K562 (cell line): ENCODE data around the gene MIER2. TPM values are rescaled to one million over a fixed set of nuclear protein-coding genes. Genes with fewer than 3 reads are reported as not detected.

ENCODE experiments used
- ATF3 ChIP-seq, 2 experiments: fragments of 450-650 bp in 1 of 2; sonication (generic) in 1 of 2; formaldehyde crosslinking in 1 of 2; IDR thresholded peaks in 1 of 2; conservative IDR thresholded peaks in 1 of 2; 2 replicates each; pipeline versions ENCODE4 v1.6.1 to v1.8.1; 2016 to 2023; ENCODE audit warnings: mild to moderate bottlenecking in 2 of 2, moderate library complexity in 2 of 2, inconsistent platforms in 1 of 2, missing genetic modification reagents in 1 of 2
- C11orf30 ChIP-seq: fragments of 450-650 bp; IDR thresholded peaks from 2 replicates; pipeline ENCODE4 v1.6.1; 2016; ENCODE audit warnings: low read depth, mild to moderate bottlenecking
- FOS ChIP-seq: IDR thresholded peaks from 3 replicates; pipeline ENCODE4 v1.6.1; 2011; ENCODE audit not compliant: insufficient read length; ENCODE audit errors: extremely low read depth
- HMG20B ChIP-seq: fragments of 250-450 bp; sonication (Bioruptor Pico); IDR thresholded peaks from 2 replicates; pipeline ENCODE4 v1.5.0; 2021; ENCODE audit warnings: mild to moderate bottlenecking
- L3MBTL2 ChIP-seq: fragments of 450-650 bp; IDR thresholded peaks from 2 replicates; pipeline ENCODE4 v1.6.1; 2016; ENCODE audit warnings: mild to moderate bottlenecking, moderate library complexity
- LEF1 ChIP-seq: fragments of 450-650 bp; IDR thresholded peaks from 2 replicates; pipeline ENCODE4 v1.6.1; 2016; ENCODE audit warnings: mild to moderate bottlenecking
- MCM3 ChIP-seq: fragments of 450-650 bp; IDR thresholded peaks from 2 replicates; pipeline ENCODE4 v1.6.1; 2016
- MNT ChIP-seq, 2 experiments: fragments of 450-650 bp; conservative IDR thresholded peaks; 2 replicates each; pipeline ENCODE4 v1.6.1; 2017; ENCODE audit warnings: mild to moderate bottlenecking in 2 of 2, moderate library complexity in 2 of 2
- POLR2AphosphoS5 ChIP-seq: IDR thresholded peaks from 2 replicates; pipeline ENCODE4 v1.6.1; 2011; ENCODE audit warnings: mild to moderate bottlenecking, low read depth, low read length, moderate library complexity; ENCODE audit not compliant: control insufficient read depth, insufficient read depth
- RAD51 ChIP-seq: fragments of 450-650 bp; IDR thresholded peaks from 2 replicates; pipeline ENCODE4 v1.7.1; 2016; ENCODE audit warnings: low read depth, mild to moderate bottlenecking, borderline replicate concordance
- RBM25 ChIP-seq: fragments of 200-400 bp; formaldehyde crosslinking; IDR thresholded peaks from 2 replicates; pipeline ENCODE4 v1.6.1; 2018; ENCODE audit warnings: low read length, low read depth, moderate library complexity; ENCODE audit not compliant: severe bottlenecking
- STAT5A ChIP-seq: IDR thresholded peaks from 2 replicates; pipeline ENCODE4 v1.6.1; 2012; ENCODE audit warnings: low read length, inconsistent platforms, borderline replicate concordance
- TEAD1 ChIP-seq, 2 experiments: fragments of 450-650 bp in 1 of 2; sonication (generic) in 1 of 2; formaldehyde crosslinking; IDR thresholded peaks; 2 replicates each; pipeline versions ENCODE4 v1.4.0 to v1.8.0; 2020 to 2022; ENCODE audit warnings: mild to moderate bottlenecking in 2 of 2, missing genetic modification reagents in 1 of 2
- TEAD2 ChIP-seq: fragments of 450-650 bp; IDR thresholded peaks from 2 replicates; pipeline ENCODE4 v1.6.1; 2016; ENCODE audit warnings: missing genetic modification characterization, control low read depth, missing compliant biosample characterization
- WHSC1 ChIP-seq: IDR thresholded peaks from one replicate; pipeline ENCODE4 v1.6.1; 2012; ENCODE audit warnings: low read length, control low read depth, inconsistent platforms
- ZFP36 ChIP-seq: fragments of 150-350 bp; IDR thresholded peaks from 2 replicates; pipeline ENCODE4 v1.6.1; 2018; ENCODE audit warnings: low read length, low read depth; ENCODE audit not compliant: partially characterized antibody
- polyA plus RNA-seq, 8 experiments: library from polyadenylated mRNA; depleted of rRNA in 4 of 8; stranded (reverse) in 5 of 8; unstranded in 3 of 8; fragments of >200 nt; fragmentation: Nextera tagmentation in 2 of 8; fragmentation: Illumina TruSeq in 1 of 8; extraction: Ambion mirVana in 2 of 8; extraction: Trizol in 1 of 8; gene quantifications; 2 replicates each; pipeline versions ENCODE4 v1.2.1 to v1.2.3, GENCODE V29; 2011 to 2014; ENCODE audit warnings: inconsistent platforms in 1 of 8, missing spikeins in 1 of 8
- total RNA-seq, 7 experiments: library from RNA; depleted of rRNA in 6 of 7; stranded (reverse); fragments of >200 nt in 6 of 7; fragmentation: Illumina TruSeq in 2 of 7; extraction: Trizol in 2 of 7; gene quantifications; 2 replicates each; pipeline versions ENCODE4 v1.2.1 to v1.2.3, GENCODE V29; 2011 to 2021; ENCODE audit warnings: low replicate concordance in 1 of 7
- TF ChIP-seq, protein P1 (sequence below), 3 experiments: IDR thresholded peaks in 2 of 3; conservative IDR thresholded peaks in 1 of 3; 2 replicates each; pipeline ENCODE4 v1.5.1; 2011 to 2012; ENCODE audit warnings: low read length in 3 of 3, mild to moderate bottlenecking in 3 of 3, control low read depth in 2 of 3, improper control_type of control experiment in 1 of 3, inconsistent platforms in 1 of 3, low read depth in 1 of 3, mixed read lengths in 1 of 3, moderate library complexity in 1 of 3; ENCODE audit not compliant: insufficient read depth in 2 of 3
- TF ChIP-seq, protein P2 (sequence below): sonication (generic); formaldehyde crosslinking; IDR thresholded peaks from 2 replicates; pipeline ENCODE4 v1.9.0; 2022; ENCODE audit warnings: mild to moderate bottlenecking, missing genetic modification reagents
- TF ChIP-seq, protein P3 (sequence below), 2 experiments: IDR thresholded peaks; 2 replicates each; pipeline ENCODE4 v1.6.1; 2011; ENCODE audit warnings: borderline replicate concordance in 1 of 2, control low read depth in 1 of 2, low read depth in 1 of 2, low read length in 1 of 2, mild to moderate bottlenecking in 1 of 2, mixed read lengths in 1 of 2, moderate library complexity in 1 of 2; ENCODE audit not compliant: insufficient read depth in 1 of 2, insufficient read length in 1 of 2, poor library complexity in 1 of 2, severe bottlenecking in 1 of 2; ENCODE audit errors: extremely low read depth in 1 of 2

Gene MIER2
- total and polyA plus RNA-seq, 9 of the 15 experiments (the other 6 are each of a cell fraction or from before 2014, with no cell fraction given) = 0.46 to 34.7 (median 15.6) TPM

GRCh38 chr19:339262-339887, 5.2 kb downstream of the MIER2 start (continued):
- TF ChIP-seq RAD51 (0 out of 2 replicates have a peak, but pooled peaks have one; percentile 10), MNT (conservative IDR thresholded peaks at IDR 0.05) (peak; percentile 64 to 83), STAT5A (0 out of 2 replicates have a peak, but pooled peaks have one; percentile 5), TEAD2 (tag) (no peak), C11orf30 (no peak), RBM25 (peak; percentile 81), TEAD1 (CRISPR knock-in tag; IDR thresholded peaks at IDR 0.05) (no peak), LEF1 (no peak), L3MBTL2 (peak; percentile 80), WHSC1 (no peak), MCM3 (no peak), HMG20B (CRISPR knock-in tag) (no peak), ZFP36 (peak; percentile 71), FOS (no peak), ATF3 (IDR thresholded peaks at IDR 0.05) (peak; percentile 64), ATF3 (CRISPR knock-in tag; conservative IDR thresholded peaks at IDR 0.05) (no peak), POLR2AphosphoS5 (peak; percentile 27; the same call in 1 of the 2 replicates)
- TF ChIP-seq, protein P1, sequence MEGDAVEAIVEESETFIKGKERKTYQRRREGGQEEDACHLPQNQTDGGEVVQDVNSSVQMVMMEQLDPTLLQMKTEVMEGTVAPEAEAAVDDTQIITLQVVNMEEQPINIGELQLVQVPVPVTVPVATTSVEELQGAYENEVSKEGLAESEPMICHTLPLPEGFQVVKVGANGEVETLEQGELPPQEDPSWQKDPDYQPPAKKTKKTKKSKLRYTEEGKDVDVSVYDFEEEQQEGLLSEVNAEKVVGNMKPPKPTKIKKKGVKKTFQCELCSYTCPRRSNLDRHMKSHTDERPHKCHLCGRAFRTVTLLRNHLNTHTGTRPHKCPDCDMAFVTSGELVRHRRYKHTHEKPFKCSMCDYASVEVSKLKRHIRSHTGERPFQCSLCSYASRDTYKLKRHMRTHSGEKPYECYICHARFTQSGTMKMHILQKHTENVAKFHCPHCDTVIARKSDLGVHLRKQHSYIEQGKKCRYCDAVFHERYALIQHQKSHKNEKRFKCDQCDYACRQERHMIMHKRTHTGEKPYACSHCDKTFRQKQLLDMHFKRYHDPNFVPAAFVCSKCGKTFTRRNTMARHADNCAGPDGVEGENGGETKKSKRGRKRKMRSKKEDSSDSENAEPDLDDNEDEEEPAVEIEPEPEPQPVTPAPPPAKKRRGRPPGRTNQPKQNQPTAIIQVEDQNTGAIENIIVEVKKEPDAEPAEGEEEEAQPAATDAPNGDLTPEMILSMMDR (IDR thresholded peaks at IDR 0.05 in 2 of 3, conservative IDR thresholded peaks at IDR 0.05 in 1 of 3; ENCODE audit: insufficient read depth in 2 of 3, low read depth in 1 of 3, low read length in 3 of 3) = no peak
- TF ChIP-seq, protein P2, sequence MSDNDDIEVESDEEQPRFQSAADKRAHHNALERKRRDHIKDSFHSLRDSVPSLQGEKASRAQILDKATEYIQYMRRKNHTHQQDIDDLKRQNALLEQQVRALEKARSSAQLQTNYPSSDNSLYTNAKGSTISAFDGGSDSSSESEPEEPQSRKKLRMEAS (CRISPR knock-in tag) = peak; percentile 83
- TF ChIP-seq, protein P3, sequence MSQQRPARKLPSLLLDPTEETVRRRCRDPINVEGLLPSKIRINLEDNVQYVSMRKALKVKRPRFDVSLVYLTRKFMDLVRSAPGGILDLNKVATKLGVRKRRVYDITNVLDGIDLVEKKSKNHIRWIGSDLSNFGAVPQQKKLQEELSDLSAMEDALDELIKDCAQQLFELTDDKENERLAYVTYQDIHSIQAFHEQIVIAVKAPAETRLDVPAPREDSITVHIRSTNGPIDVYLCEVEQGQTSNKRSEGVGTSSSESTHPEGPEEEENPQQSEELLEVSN (IDR thresholded peaks at IDR 0.05; ENCODE audit: borderline replicate concordance in 1 of 2, extremely low read depth in 1 of 2, insufficient read depth in 1 of 2, insufficient read length in 1 of 2, low read depth in 1 of 2, low read length in 1 of 2, poor library complexity in 1 of 2, severe bottlenecking in 1 of 2) = peak; percentile 35 to 77
